GM13976 (cell line): ENCODE measurements around the gene RARRES1.

ENCODE experiments used
- DNase-seq: peaks from one replicate; pipeline ENCODE4 v3.0.0; 2012; ENCODE audit warnings: low spot score
- in situ Hi-C: fragments of 300-500 bp; cut with MboI; formaldehyde crosslinking; loops from one replicate; pipeline ENCODE4 v1.12.0; 2022; ENCODE audit warnings: low sequenced_read_pairs, mixed read lengths, inconsistent platforms; ENCODE audit not compliant: unreplicated experiment
- TF ChIP-seq, protein P1 (sequence below): IDR thresholded peaks from 2 replicates; pipeline ENCODE4 v1.5.1; 2012; ENCODE audit warnings: borderline replicate concordance, mild to moderate bottlenecking; ENCODE audit not compliant: insufficient read depth; ENCODE audit errors: extremely low read depth, missing control alignments, control extremely low read depth

RARRES1 gene

DNA sequence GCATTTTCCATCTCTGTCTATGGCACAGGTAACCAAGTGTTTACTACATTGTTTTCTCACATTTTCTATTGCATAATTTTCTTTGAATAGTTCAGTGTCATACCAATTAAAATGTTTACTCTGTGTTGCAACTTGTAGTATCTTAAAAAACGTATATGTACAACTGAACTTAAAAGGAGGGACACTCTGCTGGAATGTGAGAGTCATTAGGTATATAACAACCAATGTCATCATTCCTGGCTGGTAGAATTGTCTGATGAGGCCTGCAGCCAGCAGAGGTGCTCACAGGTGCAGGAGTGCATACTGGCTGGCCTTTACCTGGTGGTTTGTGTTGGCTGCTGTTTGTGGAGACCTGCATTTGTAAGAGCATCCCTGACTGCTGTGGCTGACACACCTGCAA lies 19.1 kb upstream of the RARRES1 start:
- in situ Hi-C loops = no loop called here
- TF ChIP-seq, protein P1, sequence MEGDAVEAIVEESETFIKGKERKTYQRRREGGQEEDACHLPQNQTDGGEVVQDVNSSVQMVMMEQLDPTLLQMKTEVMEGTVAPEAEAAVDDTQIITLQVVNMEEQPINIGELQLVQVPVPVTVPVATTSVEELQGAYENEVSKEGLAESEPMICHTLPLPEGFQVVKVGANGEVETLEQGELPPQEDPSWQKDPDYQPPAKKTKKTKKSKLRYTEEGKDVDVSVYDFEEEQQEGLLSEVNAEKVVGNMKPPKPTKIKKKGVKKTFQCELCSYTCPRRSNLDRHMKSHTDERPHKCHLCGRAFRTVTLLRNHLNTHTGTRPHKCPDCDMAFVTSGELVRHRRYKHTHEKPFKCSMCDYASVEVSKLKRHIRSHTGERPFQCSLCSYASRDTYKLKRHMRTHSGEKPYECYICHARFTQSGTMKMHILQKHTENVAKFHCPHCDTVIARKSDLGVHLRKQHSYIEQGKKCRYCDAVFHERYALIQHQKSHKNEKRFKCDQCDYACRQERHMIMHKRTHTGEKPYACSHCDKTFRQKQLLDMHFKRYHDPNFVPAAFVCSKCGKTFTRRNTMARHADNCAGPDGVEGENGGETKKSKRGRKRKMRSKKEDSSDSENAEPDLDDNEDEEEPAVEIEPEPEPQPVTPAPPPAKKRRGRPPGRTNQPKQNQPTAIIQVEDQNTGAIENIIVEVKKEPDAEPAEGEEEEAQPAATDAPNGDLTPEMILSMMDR = no peak
- DNase-seq = no peak

DNA sequence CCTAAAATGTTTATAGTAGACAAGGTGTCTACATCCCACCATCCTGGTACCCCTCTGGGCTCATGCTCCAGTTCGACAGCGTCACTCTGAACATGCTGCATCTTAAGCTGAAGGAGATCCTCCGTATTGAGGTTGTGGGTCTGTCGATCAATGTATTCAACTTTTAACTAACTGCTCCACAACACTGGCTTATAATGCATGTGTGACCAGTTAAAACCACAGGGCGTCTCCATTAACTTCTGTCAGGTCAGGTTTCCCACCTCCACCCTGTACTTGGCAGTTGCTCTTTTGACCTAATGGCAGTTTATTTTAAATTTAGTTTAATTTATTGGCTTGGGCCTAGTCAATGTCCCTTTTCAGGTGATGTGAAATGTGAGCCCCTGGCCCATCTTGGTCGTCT lies 17.8 kb upstream of the RARRES1 start:
- TF ChIP-seq, protein P1 = no peak
- no peak for DNase-seq
- in situ Hi-C loops = no loop called here

DNA sequence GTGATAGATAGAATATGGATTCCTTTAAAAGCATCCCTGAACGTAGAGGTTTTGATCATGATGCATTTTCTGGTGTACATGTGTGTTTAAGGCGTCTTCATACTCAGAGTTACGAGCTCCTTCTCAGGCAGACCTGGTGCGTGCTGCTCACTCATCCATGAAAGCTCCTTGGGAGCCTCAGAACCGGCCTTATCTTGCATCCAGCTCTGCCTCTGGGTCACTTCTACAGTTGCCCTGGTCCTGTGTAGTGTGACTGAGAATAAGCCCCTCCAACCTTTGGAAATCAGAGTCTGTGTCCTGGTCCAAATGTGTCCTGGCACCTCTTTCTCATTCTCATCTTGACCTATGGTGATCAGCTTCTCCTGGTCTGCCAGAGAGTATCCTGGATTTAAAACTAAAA lies 17.3 kb upstream of the RARRES1 start:
- TF ChIP-seq, protein P1 = no peak
- no peak for DNase-seq
- in situ Hi-C loops = no loop called here

DNA sequence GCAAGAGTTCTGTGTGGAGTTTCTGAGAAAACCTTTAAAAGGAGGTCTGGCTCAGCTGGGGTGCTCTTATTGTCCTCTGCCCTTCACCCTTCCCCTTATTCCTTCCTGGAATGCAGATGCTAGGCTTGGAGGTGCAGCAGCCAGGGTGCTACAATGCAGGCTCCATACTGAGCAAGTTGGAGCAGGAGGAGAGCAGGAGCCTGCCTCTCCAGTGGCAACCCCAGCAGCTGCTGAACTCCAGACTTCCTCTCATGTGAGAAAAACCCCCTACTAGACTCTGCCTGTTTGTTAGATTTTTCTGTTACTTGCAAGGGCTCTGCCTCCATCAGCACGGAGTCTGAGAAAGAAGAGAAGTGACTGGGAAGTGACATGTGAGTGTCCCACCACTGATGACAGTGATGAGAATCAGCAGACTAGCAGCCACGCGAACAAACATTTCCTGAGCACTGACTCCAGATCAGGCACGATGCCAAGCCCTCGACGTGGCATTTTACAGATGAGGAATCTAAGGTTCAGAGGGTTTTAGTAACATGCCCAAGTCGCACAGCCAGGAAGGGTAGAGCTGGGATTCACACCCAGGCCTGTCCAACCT lies 16.1 kb upstream of the RARRES1 start:
- DNase-seq = no peak
- TF ChIP-seq, protein P1 = no peak
- in situ Hi-C loops = no loop called here

DNA sequence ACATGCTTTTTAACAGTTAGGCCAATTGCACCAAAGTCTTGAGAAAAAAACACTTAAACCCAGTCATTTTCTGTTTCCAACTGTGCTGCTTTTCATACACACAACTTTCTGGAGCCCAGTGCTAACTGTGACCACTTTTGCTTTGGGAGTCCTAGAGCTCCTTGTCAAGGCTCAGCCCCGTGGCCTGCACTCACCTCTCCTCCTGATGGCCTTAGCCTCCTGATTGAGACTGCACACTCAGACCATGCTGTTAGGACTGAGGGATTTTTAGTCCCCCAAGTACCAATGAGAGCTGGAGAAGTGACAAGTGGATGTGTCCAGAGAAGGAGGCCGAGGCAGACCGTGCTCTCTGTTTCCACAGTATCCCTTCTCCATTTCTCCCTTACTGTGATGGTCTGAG lies 15.2 kb upstream of the RARRES1 start:
- TF ChIP-seq, protein P1 = no peak
- DNase-seq = no peak
- in situ Hi-C loops = no loop called here

DNA sequence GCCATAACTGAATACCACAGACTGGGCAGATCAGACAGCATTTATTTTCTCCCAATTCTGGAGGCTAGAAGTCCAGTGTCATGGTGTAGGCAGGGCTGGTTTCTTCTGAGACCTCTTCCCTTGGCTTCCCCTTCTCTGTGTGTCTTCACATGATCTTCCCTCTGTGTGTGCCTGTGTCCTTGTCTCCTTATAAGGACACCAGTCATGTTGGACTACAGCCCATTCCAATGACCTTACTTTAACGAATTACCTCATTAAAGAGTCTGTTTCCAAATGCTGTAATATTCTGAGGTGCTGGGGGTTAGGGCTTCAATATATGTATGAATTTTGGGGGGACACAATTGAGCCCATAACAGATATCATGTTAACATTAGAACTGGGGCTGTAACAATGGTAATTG lies 13.3 kb upstream of the RARRES1 start:
- in situ Hi-C loops = no loop called here
- TF ChIP-seq, protein P1 = no peak
- DNase-seq = no peak
